ENCODE measurements around the gene ZNF79.

Gene ZNF79

GRCh38 chr9:127445851-127446712 is 21.9 kb downstream of the ZNF79 start:
- H3K4me3 ChIP-seq (ENCODE audit: low read depth, low read length), result no peak overlapping the region
- no peak for TF ChIP-seq CTCF (IDR thresholded peaks at IDR 0.05; ENCODE audit: low read depth, low read length)

GRCh38 chr9:127446713-127447415 is 22.7 kb downstream of the ZNF79 start:
- TF ChIP-seq CTCF (IDR thresholded peaks at IDR 0.05; ENCODE audit: low read depth, low read length), result no peak
- no peak overlapping the region for H3K4me3 ChIP-seq (ENCODE audit: low read depth, low read length)

- no peak for TF ChIP-seq CTCF (IDR thresholded peaks at IDR 0.05; ENCODE audit: low read depth, low read length)
- no peak overlapping the region for H3K4me3 ChIP-seq (ENCODE audit: low read depth, low read length)
Measured at GRCh38 chr9:127447416-127448111, 23.4 kb downstream of the ZNF79 start.

- TF ChIP-seq CTCF (IDR thresholded peaks at IDR 0.05; ENCODE audit: low read depth, low read length), result no peak
- H3K4me3 ChIP-seq (ENCODE audit: low read depth, low read length), result peak overlapping the region; percentile 90
Measured at GRCh38 chr9:127448112-127448805, 24.1 kb downstream of the ZNF79 start.

GRCh38 chr9:127449332-127449966 is 25.3 kb downstream of the ZNF79 start:
- H3K4me3 ChIP-seq (ENCODE audit: low read depth, low read length), result peak overlapping the region; percentile 90
- TF ChIP-seq CTCF (IDR thresholded peaks at IDR 0.05; ENCODE audit: low read depth, low read length), result no peak

GRCh38 chr9:127450243-127450760 is 26.1 kb downstream of the ZNF79 start:
- peak overlapping the region; percentile 90 for H3K4me3 ChIP-seq (ENCODE audit: low read depth, low read length)
- no peak for TF ChIP-seq CTCF (IDR thresholded peaks at IDR 0.05; ENCODE audit: low read depth, low read length)
